Heart left ventricle (tissue), 13 donors: Measurements from ENCODE around the gene ADAMTSL1.

Experiments used
- CTCF ChIP-seq, 12 donors: fragments of 200-600 bp; sonication (generic) in 4 of 12; IDR thresholded peaks; one replicate each; pipeline versions ENCODE4 v1.5.0 to v1.8.0; 2018 to 2022; ENCODE audit warnings: antibody characterized with exemption in 12 of 12, mild to moderate bottlenecking in 5 of 12
- POLR2A ChIP-seq, 2 donors: fragments of 450-650 bp; IDR thresholded peaks; one replicate each; pipeline ENCODE4 v1.6.1; 2017; ENCODE audit warnings: antibody characterized with exemption in 2 of 2, mild to moderate bottlenecking in 2 of 2, moderate library complexity in 2 of 2
- donor health status: ischemic (EF 13 %, LVEDD 7.1; RV severe dilation, severe dysfunction).
- donor health status: DM: no; HTN: yes; CAD: no.
- donor health status: DM: no; HTN: no; CAD: no.
- donor health status: ischemic (EF 25% LVEDD 6.9; RV normal size, moderate dysfunction).
- donor health status: ischemic (EF 25% LVEDD 5.7; RV mildly dilated, moderate dysfunction).
- donor health status: ischemic (EF 35%, LVEDD 5.7; RV mildly dilated, moderate dysfunction).
- donor health status: nonischemic (EF 11% LVEDD 7.7; RV severe dilation, severe dysfunction).
- donor health status: DM: yes; HTN: yes; CAD: no.
- donor health status: PGD.
- donor health status: ischemic (EF 29% LVEDD 5.4; RV normal size, mild dysfunction).
- donor health status: nonischemic (EF 23%, LVEDD 6.1; RV moderate dilation, normal function).

- TF ChIP-seq POLR2A (IDR thresholded peaks at IDR 0.05) (no peak), CTCF (IDR thresholded peaks at IDR 0.05) (no peak)
Observed at GRCh38 chr9:18829066-18829465, 355.1 kb downstream of the ADAMTSL1 start.
